Left renal pelvis (tissue), 4 donors: Measurements from ENCODE around the gene NEGR1. TPM values are rescaled to one million over a fixed set of nuclear protein-coding genes. Genes with fewer than 3 reads are reported as not detected.

Source experiments
- DNase-seq, 4 donors: peaks; one replicate each; pipeline ENCODE4 v3.0.0-alpha.2; 2013; ENCODE audit warnings: low read depth in 4 of 4, low spot score in 3 of 4
- polyA plus RNA-seq, 4 donors: library from polyadenylated mRNA; unstranded; fragments of 120-200 nt; gene quantifications; one replicate each; pipeline ENCODE4 v1.2.1, GENCODE V29; 2013; ENCODE audit not compliant: insufficient read length in 4 of 4

Gene NEGR1
- polyA plus RNA-seq, 4 donors, result 2.9 to 12.6 (median 5.7) TPM

- DNase-seq, result no peak
Observed at GRCh38 chr1:71721532-71721931, 560.8 kb downstream of the NEGR1 start.

GRCh38 chr1:71719330-71719729 lies 563.0 kb downstream of the NEGR1 start:
- DNase-seq, result no peak

GRCh38 chr1:71717186-71717585 lies 565.2 kb downstream of the NEGR1 start:
- DNase-seq, result no peak

GRCh38 chr1:71711456-71711855 lies 570.9 kb downstream of the NEGR1 start:
- no peak for DNase-seq

- peak in 1 of 4 donors; percentile 11 for DNase-seq
Observed at GRCh38 chr1:71706029-71706671, 576.2 kb downstream of the NEGR1 start.

- DNase-seq, result no peak
Observed at GRCh38 chr1:71698186-71698585, 584.2 kb downstream of the NEGR1 start.

- no peak for DNase-seq
Observed at GRCh38 chr1:71695821-71696220, 586.5 kb downstream of the NEGR1 start.

- DNase-seq, result no peak
Observed at GRCh38 chr1:71695084-71695483, 587.3 kb downstream of the NEGR1 start.

- DNase-seq, result no peak
Observed at GRCh38 chr1:71693581-71693980, 588.8 kb downstream of the NEGR1 start.

GRCh38 chr1:71689635-71690034 lies 592.7 kb downstream of the NEGR1 start:
- DNase-seq, result no peak

GRCh38 chr1:71687376-71687775 lies 595.0 kb downstream of the NEGR1 start:
- DNase-seq, result no peak

- DNase-seq, result peak in 1 of 4 donors; percentile 45
Observed at GRCh38 chr1:71676979-71677925, 605.1 kb downstream of the NEGR1 start.

GRCh38 chr1:71668065-71668464 lies 614.3 kb downstream of the NEGR1 start:
- DNase-seq, result no peak

- DNase-seq, result no peak
Observed at GRCh38 chr1:71667216-71667615, 615.1 kb downstream of the NEGR1 start.

GRCh38 chr1:71666609-71667008 lies 615.7 kb downstream of the NEGR1 start:
- DNase-seq, result no peak

- no peak for DNase-seq
Observed at GRCh38 chr1:71660411-71660810, 621.9 kb downstream of the NEGR1 start.

- no peak for DNase-seq
Observed at GRCh38 chr1:71657891-71658679, 624.3 kb downstream of the NEGR1 start.

- no peak for DNase-seq
Observed at GRCh38 chr1:71656902-71657301, 625.4 kb downstream of the NEGR1 start.

- DNase-seq, result no peak
Observed at GRCh38 chr1:71655604-71656003, 626.7 kb downstream of the NEGR1 start.

- no peak for DNase-seq
Observed at GRCh38 chr1:71653952-71654351, 628.4 kb downstream of the NEGR1 start.

- no peak for DNase-seq
Observed at GRCh38 chr1:71651214-71651613, 631.1 kb downstream of the NEGR1 start.
